ENCODE measurements around the gene SLC25A23. TPM values are rescaled to one million over a fixed set of nuclear protein-coding genes. Genes with fewer than 3 reads are reported as not detected.

SLC25A23 gene
- total and polyA plus RNA-seq, 9 of the 15 experiments (the other 6 are each of a cell fraction or from before 2014, with no cell fraction given): 6.1 to 72.0 (median 26.6) TPM

- no peak for TF ChIP-seq PREB (CRISPR knock-in tag; IDR thresholded peaks at IDR 0.05)
- TF ChIP-seq HDAC1 (IDR thresholded peaks at IDR 0.05): 0 out of 4 replicates have a peak, but pooled peaks of 1 of the 2 experiments have one; percentile 15
- no peak for TF ChIP-seq NELFE (IDR thresholded peaks at IDR 0.05; ENCODE audit: insufficient read depth, insufficient read length)
- TF ChIP-seq FOXA3 (CRISPR knock-in tag; conservative IDR thresholded peaks at IDR 0.05 in 1 of 2, IDR thresholded peaks at IDR 0.05 in 1 of 2): peak in 1 of 2 experiments; percentile 49; a peak in 1 of 4 replicates
- TF ChIP-seq RBFOX2 (IDR thresholded peaks at IDR 0.05; ENCODE audit: low read depth, low read length): peak; percentile 56; the same call in 1 of the 2 replicates
Observed at GRCh38 chr19:6458695-6459261, 814 bp downstream of the SLC25A23 start (continued).

GRCh38 chr19:6457958-6458694, 1.5 kb downstream of the SLC25A23 start:
- peak overlapping the region; percentile 77 for H3K4me3 ChIP-seq
- 59% methylated on average over 11 of the region's 17 CpGs for WGBS (ENCODE audit: insufficient coverage, low coverage, missing lambda C conversion rate)
- no peaks in the 10 kb centered on the region for H4K20me1 ChIP-seq (replicated peaks; ENCODE audit: control insufficient read depth, insufficient read depth, low read length)
- ChIA-PET CTCF (ENCODE audit: low intra/inter-chr PET ratio) (no interaction called here), POLR2A (interaction anchor here (0.5 to 1.2 kb wide), 4 partner anchors 10 to 1037 kb away, joined by 3 to 4 read pairs (median 3); no protein-coding TSS in a partner anchor)
- no peaks in the 10 kb centered on the region for H3K27me3 ChIP-seq (ENCODE audit: control insufficient read depth in 2 of 2, insufficient read depth in 2 of 2, low read length in 2 of 2)
- no peaks in the 10 kb centered on the region for H3K9me1 ChIP-seq (ENCODE audit: control insufficient read depth, insufficient read depth, low read length)
- H3K4me1 ChIP-seq (replicated peaks in 1 of 2; ENCODE audit: control insufficient read depth in 2 of 2, insufficient read depth in 2 of 2, low read length in 2 of 2): peaks cover 18 to 28% of the 10 kb centered on the region in 2 experiments; a peak in 4 of 5 replicates
- peak overlapping the region; percentile 81 for H3K27ac ChIP-seq (ENCODE audit: extremely low read depth, low read depth, low read length)
- intact Hi-C loops (cut with micrococcal nuclease) (no loop called here), in situ Hi-C loops (cut with MboI) (no loop called here)
- H3K4me2 ChIP-seq (ENCODE audit: insufficient read depth, low read length): peak overlapping the region; percentile 95
- peaks cover 24% of the 10 kb centered on the region for H3K9me3 ChIP-seq (replicated peaks; ENCODE audit: control insufficient read depth, insufficient read depth, low read depth, low read length)
- peak overlapping the region; percentile 71 to 89 for H3K9ac ChIP-seq (ENCODE audit: insufficient read depth in 1 of 2, low read depth in 2 of 2, low read length in 2 of 2)
- FAIRE-seq: peak; percentile 81
- peak; percentile 19 for ATAC-seq
- DNase-seq (ENCODE audit: extremely low read depth in 1 of 4, low spot score in 3 of 4): peak; percentile 70 to 79 (median 77)
- peak overlapping the region; percentile 23; the same call in 1 of the 2 replicates for H2AFZ ChIP-seq (ENCODE audit: low read depth, low read length)
- H3K79me2 ChIP-seq (ENCODE audit: control insufficient read depth, insufficient read depth, low read length): peaks cover 17% of the 10 kb centered on the region
- H3K36me3 ChIP-seq (ENCODE audit: control insufficient read depth, insufficient read depth, low read length): peaks cover 43% of the 10 kb centered on the region; the same call in 2 of the 3 replicates
- BruUV-seq (replicated peaks): TSS peak; percentile 58
- TF ChIP-seq JUND (IDR thresholded peaks at IDR 0.05; ENCODE audit: borderline replicate concordance, low read depth, low read length): peak; percentile 96
- peak; percentile 90; the same call in 2 of the 3 replicates for TF ChIP-seq JUND (tag; IDR thresholded peaks at IDR 0.05; ENCODE audit: borderline replicate concordance, low read depth, low read length)
- TF ChIP-seq ATF3 (IDR thresholded peaks at IDR 0.05): peak; percentile 96
- TF ChIP-seq ATF3 (CRISPR knock-in tag; conservative IDR thresholded peaks at IDR 0.05): peak; percentile 76; the same call in 1 of the 2 replicates
- no peak for TF ChIP-seq HMBOX1 (IDR thresholded peaks at IDR 0.05)
- TF ChIP-seq ZNF511 (CRISPR knock-in tag; IDR thresholded peaks at IDR 0.05): 0 out of 2 replicates have a peak, but pooled peaks have one; percentile 49
- TF ChIP-seq USF1 (CRISPR knock-in tag; IDR thresholded peaks at IDR 0.05): 0 out of 2 replicates have a peak, but pooled peaks have one; percentile 20
- no peak for TF ChIP-seq KHSRP (IDR thresholded peaks at IDR 0.05)
- no peak for TF ChIP-seq PPARD (CRISPR knock-in tag; IDR thresholded peaks at IDR 0.05)

Measured in K562 (cell line).